HG03520 (cell line): Measurements from ENCODE around the gene SEC23A.
"Not testable (repeated sequence)": the region's sequence is repeated elsewhere in the genome, so short reads cannot be mapped to it uniquely, and the experiment has no call there.

ENCODE experiments used
- ATAC-seq: cut with Tn5 transposase; IDR thresholded peaks from one replicate; pipeline ENCODE4 v1.9.1; 2021; ENCODE audit warnings: mild to moderate bottlenecking, moderate library complexity; ENCODE audit not compliant: unreplicated experiment

Gene SEC23A

DNA sequence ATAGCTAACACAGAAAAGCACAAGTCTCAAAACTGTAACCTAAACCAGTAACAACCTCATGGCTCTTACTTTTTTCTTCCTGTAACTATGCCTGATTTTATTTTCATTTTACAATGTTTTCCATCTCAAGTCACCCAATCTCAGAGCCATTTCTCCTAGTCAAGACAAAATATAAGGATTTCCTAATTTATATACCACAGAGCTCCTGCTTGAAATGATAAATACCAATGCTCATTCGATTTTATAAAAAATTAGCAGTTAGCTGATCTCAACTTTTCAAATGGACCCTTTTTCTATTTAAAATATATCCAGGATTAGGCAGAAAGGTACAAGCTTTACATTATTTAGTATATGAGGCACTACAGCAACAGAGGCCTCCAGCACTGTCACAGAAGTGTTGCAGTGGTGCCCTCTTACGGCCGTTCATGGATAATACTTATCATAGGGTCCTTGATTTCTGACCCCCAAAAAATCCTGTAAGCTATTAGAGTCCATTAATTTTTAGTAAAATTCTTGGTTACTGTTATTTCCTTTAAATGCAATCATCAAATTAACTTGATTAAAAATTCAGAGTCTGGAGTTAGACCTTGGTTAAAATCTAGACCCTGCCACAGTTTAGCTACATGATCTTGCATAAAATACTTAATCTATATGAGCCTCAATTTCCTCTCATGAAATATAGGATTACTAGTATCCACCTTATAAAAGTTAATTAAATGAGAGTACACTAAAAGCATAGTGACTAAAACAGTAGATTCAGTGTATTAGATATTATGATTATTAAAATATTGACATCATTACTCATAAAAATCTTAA, 68.3 kb downstream of the SEC23A start:
- ATAC-seq = no peak

DNA sequence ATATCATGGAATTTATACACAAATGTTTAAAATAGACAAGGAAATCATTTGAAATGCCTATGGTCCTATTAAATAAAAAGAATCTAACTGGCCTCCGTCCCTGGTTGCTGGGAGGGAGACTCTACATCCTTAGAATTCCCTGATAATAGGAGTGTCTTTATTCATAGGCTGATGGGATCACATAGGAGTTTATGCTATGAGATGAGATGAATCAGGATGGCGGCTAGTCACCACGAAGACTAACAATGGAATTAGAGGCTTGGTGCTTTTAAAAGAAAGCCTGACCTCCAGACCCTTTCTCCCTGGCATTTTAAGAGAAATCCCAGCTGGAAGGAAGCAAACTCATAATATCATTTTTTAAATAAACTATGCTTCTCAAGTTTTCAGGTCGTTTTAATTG, 69.7 kb downstream of the SEC23A start:
- no peak for ATAC-seq

DNA sequence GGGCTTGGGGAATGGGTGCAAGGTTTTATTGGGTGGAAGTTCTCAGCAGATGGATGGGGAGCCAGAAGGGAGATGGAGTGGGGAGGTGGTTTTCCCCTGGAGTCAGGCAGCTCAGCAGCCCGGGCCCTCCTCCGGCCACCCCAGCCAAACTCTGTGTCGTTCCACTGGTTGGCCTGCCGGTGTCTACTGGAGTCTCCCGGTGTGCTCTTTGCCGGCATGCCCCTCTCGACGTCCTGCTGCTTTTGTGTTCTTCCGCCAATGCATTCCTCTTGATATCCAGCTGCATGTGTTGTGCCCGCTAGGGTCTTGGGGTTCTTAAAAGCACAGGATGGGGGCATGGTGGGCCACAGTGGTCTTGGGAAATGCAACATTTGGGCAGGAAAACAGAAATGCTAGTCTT, 72.8 kb downstream of the SEC23A start:
- ATAC-seq = no peak

DNA sequence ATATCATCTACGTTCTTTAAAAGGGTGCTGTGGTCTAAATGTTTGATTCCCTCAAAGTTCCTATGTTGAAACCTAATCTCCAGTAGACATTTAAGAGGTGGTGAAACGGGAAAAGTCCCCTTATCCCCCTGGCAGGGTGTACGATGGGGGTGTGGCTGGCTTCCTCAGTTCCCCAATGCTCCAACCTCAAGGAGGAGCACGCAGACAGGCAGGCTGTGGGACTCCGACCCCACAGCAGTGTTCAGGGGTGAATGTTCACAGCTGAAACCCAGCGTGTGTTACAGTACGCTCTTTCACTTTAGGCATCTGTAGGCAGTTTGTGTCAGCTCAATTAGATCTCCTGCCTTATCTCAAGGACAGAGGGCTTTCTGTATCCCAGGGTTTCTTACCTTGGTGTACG, 73.2 kb downstream of the SEC23A start:
- no peak for ATAC-seq

DNA sequence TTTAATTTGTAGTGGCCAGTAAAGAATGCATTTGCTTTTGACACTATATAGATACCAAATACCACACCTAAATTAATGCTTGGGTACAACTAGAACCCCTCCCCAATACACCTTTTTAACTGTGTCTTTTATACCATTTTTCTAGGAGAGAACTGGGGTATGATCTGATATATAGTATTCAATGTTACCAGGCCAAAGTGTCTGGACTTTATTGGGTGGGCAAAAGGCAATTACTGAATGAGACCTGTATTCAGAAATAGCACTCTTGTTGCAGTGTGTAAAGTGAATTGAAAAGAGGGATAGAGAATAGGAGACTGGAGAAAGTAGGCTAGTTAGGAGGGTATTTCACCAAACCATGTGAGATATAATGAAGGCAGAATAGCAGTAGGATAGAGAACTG, 74.4 kb downstream of the SEC23A start:
- ATAC-seq = no peak

DNA sequence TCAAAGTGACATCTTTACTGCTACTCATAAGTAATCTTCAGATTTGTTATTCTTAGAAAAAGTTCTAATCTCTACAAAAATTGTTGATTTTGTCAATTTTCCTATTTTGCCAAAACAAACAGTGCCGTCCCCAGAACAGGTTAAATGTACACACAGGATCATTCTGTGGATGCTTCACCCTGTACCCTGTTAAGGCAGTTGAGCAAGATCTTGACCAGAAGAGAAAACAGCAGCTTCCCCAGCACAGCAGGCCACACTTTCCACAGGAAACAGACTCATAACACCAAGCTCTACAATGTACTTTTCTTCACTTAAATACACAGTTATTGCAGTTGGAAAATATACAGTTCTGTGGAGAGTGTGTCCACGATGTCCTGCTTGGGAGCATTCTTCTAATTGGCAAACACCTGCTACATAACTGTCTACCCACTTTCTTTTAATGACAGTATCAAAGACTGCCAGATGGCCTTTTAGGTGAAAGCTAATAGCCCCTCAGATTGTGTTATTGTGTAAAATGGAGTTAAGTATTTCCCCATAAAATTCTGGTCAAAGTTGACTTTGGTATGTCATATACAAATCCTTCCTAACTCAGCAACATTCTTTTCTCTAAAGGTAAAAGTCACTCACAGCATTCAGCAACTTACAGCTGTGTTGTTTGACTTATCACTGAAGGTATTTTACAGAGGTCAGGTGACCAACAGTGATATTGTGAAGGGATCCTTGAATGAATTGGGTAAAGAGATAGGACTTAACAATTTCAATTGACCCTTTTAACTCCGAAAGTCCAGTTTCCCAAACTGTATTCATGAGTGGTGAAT, 77.0 kb downstream of the SEC23A start:
- no peak for ATAC-seq

DNA sequence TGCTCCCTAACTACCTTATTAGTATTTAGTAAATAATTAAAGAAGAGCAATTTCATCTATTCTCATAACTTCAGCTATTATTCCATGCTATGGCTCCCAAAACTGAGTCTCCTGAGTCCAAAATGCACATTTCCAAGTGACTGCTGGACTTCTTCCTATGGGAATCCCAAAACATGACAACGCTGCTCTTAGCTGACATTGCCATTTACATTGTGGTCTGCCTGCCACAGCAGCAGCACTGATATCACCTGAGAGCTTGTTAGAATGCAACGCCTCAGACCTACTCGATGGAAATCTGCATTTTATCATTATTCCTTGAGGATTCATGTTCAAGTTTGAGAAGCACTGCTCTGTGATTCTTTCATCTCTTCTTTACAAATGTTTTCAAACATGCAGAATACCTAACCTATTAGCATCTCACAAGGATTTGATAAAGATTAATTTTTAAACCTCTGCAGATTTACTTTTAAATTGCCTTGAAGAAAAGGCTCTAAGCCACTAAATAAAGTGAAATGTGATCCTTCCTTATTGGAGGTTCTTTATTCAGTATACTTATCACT, 77.7 kb downstream of the SEC23A start:
- no peak for ATAC-seq

DNA sequence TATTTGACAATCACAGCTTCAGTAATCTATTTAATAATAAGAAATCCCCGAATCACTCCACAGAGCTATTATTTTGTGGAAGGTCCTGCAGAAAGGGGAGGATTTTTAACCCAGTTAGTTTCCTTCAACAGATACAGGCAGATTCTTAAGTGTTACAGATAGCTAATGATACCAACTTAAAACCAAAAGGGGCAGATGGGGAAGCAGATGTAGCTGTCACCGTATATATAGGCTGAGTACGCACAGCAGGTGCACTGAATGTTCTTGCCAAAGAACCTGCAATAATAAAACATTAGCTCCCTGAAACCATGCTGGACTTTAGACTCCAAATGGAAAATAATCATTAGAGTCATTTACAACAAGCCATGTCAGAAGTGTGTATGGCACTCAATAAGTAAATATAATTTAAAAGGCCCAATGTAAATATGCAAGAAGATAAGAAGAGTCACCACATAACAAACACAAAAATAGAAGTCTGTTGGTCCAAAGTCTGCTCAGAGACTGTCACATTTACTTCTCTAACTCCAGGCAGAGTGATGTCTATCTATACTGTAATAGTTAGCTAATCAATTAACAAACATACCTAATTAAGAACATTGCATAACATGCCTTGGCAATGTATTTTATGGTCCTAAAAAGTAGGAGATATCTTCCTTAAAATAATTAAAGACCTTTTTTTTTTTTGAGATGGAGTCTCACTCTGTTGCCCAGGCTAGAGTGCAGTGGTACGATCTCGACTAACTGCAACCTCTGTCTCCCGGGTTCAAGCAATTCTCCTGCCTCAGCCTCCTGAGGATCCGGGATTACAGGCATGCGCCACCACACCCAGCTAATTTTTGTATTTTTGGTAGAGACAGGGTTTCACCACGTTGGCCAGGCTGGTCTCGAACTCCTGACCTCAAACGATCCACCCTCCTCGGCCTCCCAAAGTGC, 78.8 kb downstream of the SEC23A start:
- no peak for ATAC-seq

DNA sequence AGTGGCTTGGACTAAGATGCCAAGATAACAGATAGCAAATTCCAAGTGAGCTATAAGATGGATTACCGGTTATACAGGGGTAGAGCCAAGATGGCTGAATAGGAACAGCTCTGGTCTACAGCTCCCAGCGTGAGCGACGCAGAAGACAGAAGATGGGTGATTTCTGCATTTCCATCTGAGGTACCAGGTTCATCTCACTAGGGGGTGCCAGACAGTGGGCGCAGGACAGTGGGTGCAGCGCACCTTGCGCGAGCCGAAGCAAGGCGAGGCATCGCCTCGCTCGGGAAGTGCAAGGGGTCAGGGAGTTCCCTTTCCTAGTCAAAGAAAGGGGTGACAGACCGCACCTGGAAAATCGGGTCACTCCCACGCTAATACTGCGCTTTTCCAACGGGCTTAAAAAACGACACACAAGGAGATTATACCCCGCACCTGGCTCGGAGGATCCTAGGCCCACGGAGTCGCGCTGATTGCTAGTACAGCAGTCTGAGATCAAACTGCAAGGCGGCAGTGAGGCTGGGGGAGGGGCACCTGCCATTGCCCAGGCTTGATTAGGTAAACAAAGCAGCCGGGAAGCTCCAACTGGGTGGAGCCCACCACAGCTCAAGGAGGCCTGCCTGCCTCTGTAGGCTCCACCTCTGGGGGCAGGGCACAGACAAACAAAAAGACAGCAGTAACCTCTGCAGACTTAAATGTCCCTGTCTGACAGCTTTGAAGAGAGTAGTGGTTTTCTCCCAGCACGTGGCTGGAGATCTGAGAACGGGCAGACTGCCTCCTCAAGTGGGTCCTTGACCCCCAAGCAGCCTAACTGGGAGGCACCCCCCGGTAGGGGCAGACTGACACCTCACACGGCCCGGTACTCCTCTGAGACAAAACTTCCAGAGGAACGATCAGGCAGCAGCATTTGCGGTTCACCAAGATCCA, 85.7 kb downstream of the SEC23A start:
- ATAC-seq = not testable (repeated sequence)

DNA sequence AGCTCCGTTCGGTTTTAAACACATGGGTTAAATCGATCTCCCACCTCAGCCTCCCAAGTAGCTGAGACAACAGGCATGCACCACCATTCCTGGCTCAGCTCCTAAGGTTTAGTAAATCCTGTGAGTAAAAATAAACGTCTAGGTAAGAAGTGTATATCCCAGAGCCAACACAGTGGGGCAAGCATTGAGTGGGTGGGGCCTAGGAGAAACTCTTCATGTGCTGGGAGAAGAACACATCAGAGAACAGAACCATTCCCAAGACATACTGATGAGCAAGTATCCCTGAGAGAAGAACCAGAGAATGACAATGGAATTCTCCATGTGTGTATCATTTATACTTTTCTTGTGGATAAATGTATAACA, 86.3 kb downstream of the SEC23A start:
- no peak for ATAC-seq

DNA sequence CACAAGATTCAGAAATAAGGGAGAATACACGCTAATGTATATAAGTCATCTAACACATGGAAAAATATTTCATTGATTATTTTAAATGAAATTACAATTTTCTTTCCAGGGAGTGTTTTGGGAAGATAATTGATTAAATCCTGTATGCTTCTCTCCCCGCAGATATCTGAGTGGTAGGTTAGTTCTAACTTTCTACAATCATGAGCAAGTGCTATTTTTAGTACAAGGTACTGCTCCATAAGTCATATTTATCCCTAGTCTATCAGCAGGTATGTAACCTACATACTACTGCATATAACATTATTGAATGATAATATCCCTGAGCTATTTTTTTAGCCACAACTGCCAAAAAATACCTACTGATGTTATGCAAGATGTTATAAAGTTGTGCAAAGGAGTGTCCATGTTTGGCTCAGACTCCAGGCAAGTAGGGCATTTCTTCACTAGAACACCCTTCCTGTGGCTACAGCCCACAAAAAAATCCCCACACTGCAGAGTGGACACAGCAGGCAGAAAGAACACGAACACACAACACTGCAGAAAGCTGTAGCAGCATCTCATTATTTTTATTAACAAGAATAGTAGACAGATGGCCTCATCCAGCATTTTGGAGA, 87.0 kb downstream of the SEC23A start:
- no peak for ATAC-seq

DNA sequence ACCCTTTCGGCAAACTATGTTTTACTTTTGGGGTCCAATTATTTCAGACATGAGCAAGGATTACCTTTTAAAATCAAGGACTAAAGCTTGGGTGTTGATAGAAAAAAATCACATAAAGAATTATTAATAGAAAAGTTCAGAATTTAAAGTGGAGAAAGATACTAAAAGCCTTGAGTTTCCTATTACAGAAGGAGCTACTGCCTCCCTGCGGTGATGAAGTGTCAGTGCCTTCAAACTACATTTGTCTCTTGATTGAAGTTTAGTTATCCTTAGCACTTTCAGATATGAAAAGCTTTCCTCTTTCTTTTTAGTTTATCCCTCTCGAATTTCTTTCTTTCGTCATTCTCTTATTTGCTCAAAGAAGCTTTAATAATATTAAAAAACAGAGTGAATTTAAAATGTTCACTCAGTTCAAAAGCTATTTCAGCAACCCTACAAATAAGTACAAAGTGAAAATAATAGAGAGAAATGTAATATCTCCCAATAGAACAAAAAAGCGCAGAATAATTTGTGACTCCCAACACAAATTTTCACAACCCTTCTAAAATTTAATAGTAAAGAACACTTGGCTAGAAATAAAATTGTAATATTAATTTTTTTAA, 87.6 kb downstream of the SEC23A start:
- peak; percentile 76 for ATAC-seq

DNA sequence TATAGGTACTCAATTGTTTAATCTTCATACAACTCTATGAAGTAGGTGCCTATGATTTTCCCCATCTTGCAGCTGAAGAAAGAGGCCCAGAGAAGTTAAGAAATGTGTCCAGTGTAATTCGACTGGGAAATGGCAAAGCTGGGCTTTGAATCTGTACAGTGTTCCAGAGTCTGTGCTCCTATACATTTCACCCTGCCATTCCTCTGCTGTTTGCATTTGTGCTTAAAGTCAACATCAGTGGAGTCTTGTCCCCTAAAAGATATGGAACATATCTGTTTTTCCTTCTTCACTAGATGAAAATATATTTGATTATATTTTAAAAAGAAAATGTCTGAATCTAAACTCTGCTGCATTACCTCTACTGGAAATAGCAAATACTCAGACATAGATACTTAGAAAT, 88.6 kb downstream of the SEC23A start:
- ATAC-seq = no peak

DNA sequence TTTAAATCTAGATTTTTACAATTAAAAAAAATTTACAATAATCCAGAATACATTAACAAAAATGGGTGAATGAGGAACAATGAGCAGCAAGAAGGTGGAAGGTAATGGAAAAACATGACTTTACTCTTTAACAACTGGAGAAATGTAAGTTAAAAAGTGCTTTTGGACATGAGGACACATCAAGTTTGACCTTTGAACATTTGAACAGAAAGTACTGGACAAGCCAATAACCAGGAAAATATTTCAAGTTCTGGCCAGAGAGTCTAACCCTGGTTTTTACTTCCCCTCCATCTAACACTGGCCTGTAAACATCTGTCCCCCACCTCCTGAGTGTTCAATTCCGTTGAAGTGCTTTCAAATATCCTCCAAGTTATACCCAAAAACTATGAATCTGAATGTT, 94.1 kb downstream of the SEC23A start:
- not testable (repeated sequence) for ATAC-seq

DNA sequence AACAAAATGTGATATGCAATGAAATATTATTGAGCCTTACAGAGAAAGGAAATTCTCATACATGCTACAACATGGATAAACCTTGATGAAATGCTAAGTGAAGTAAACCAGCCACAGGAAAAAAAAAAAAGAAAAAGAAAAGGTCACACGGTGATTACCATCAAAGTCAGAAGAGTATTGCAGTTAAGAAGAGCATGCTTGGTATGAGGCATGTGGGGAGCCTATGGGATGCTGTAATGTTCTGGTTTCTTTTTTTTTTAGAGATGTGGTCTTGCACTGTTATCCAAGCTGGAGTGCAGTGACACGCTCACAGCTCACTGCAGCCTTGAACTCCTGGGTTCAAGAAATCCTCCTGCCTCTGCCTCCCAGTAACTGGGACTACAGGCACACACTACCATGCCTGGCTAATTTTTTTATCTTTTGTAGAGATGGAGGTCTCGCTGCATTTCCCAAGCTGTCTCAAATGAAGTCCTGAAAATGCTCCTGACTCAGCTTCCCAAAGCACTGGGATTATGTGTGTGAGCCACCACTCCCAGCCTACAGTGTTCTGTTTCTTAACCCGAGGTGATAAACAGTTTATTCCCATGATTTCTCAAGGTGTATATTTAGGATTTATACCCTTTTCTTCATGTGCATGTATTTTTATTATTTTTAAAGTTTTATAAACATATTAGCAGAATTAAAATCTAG, 96.2 kb downstream of the SEC23A start:
- ATAC-seq = no peak

DNA sequence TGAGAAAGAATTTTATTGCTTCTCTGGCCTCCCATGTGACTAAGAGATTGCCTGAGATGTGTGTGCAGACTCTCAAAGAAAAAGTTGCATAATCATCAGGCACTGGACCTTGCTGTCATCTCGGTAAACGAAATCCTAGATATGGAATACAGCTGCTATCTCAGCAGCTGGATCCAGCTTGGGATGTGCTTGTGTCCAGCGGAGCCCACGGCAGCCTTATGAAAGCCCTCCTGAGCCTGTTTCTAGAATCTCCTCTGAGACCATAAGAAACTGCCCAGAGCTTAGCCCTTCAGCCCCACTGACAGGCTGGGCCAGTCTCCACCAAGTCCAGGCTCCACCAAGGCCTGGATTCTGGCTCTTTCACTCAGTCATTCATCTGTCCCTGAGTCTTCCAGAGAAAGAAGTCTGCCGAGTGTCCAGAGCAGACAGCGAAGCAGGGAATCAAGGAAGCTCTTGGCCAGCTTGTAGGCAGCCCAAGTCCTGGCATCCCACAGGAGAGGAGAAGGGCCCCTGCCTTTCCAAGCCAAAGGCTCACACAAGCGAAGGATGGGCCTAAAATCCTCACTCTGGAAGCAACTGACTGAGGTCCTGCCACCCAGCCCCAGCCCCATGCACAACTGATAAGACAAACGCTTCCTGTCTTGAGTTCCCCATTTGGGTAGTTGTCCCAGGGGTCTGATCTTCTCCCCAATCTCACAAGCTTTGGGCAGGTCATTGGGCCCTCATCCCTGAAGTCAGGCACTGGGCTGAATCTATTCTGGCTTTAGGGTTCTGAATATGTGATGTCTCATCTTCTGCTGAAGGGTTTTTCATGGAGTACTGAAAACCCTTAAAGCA, 97.8 kb downstream of the SEC23A start:
- no peak for ATAC-seq

DNA sequence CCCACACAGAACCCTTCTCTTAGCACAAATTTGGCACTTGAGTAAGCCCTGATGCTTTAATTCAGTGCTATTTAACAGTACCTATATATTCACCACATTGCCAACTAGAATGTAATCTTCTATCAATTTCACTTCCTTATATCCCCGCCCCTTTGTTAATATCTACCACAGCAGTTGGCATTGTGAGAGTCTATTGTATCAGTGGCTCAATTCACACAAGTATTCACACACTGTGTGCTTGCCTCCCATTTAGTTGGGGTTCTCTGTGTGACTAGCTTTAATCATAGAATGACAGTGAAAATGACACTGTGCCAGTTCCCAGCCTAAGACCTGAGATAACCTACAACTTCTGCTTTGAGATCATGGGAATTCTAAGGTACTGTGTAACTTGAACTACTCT, 103.1 kb downstream of the SEC23A start:
- ATAC-seq = no peak

DNA sequence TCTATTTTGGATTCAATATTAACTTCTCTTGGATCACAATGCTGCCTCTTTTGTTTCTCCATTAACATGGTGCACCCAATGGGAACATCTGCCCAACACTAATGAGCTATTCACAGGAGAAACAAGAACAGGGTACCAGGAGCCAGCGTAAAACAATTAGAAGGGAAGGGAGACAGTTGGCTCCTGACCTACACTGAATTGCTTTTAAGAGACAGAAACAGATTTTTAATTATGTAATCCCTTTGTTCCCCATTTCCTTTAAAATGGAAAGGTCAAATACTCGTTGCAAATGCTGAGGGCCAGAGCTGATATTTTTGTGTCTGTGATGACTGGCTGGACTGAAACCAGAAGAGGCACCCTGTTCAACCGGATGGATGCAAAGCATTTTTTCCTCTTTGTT, 108.3 kb downstream of the SEC23A start:
- no peak for ATAC-seq
